ENCODE data around the gene LATS2.
"Not testable (repeated sequence)": the region's sequence is repeated elsewhere in the genome, so short reads cannot be mapped to it uniquely, and the experiment has no call there.

The LATS2 gene

DNA sequence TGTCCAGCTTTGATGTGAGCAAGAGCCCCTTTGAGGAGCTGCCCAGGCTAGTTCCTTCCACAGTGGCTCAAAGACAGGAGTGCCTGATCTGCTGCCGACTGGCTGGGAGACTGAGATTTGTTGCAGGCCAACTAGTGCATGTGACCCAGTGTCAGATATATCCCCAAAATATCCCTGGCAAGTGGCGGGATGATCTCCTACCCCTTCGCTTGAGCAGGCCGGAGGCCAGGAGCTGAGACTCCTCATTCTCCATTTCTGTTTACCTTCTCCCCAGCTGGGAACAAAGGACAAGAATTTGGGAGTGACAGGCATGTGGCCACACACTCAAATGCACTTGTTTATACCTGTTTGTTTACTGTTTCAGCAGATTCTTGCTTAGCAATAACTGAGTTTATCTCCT, 121.7 kb downstream of the LATS2 start:
- H3K4me1 ChIP-seq (ENCODE audit: insufficient read depth, insufficient read length), result no peaks in the 10 kb centered on the region
- no peak for TF ChIP-seq SUZ12 (IDR thresholded peaks at IDR 0.05; ENCODE audit: extremely low read depth, insufficient read depth, insufficient read length)
- TF ChIP-seq YY1 (IDR thresholded peaks at IDR 0.05; ENCODE audit: insufficient read depth, insufficient read length), result no peak
- TF ChIP-seq ZNF274 (IDR thresholded peaks at IDR 0.05; ENCODE audit: low read depth, low read length), result no peak
- no peaks in the 10 kb centered on the region for H3K36me3 ChIP-seq (ENCODE audit: insufficient read depth, insufficient read length, low read length)
- no peak for DNase-seq (ENCODE audit: low read depth, low spot score)
- no peak overlapping the region for H3K4me3 ChIP-seq (ENCODE audit: insufficient read length, low read depth)
- H3K27me3 ChIP-seq (ENCODE audit: insufficient read depth, insufficient read length), result no peaks in the 10 kb centered on the region
- no peaks in the 10 kb centered on the region for H3K9me3 ChIP-seq (ENCODE audit: insufficient read depth, low read length)
- no peak overlapping the region for H3K9ac ChIP-seq (ENCODE audit: insufficient read length, low read depth)

DNA sequence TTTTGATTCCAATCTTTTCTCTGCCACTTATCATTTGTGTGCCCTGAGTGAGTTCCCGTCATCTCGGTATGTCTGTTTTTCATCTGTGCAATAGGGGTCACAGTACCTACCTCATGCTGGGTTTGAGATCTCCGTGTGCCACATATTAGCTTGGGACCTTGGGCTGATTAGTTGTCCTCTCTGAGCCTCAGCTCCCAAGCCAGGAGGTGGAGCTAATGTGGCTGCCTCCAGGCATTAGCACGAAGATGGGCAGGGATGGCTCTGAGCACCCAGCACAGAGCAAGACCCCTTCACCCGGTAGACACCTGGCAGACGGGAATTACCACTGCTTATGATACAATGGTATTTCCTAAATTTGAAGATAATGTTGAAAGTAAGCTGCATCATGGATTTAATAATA, 123.1 kb downstream of the LATS2 start:
- Histone ChIP-seq H3K4me3 (ENCODE audit: insufficient read length, low read depth) (no peak overlapping the region), H3K9me3 (ENCODE audit: insufficient read depth, low read length) (no peaks in the 10 kb centered on the region), H3K27me3 (ENCODE audit: insufficient read depth, insufficient read length) (no peaks in the 10 kb centered on the region), H3K9ac (ENCODE audit: insufficient read length, low read depth) (no peak overlapping the region), H3K4me1 (ENCODE audit: insufficient read depth, insufficient read length) (no peaks in the 10 kb centered on the region), H3K36me3 (ENCODE audit: insufficient read depth, insufficient read length, low read length) (no peaks in the 10 kb centered on the region)
- no peak for TF ChIP-seq ZNF274 (IDR thresholded peaks at IDR 0.05; ENCODE audit: low read depth, low read length)
- no peak for TF ChIP-seq SUZ12 (IDR thresholded peaks at IDR 0.05; ENCODE audit: extremely low read depth, insufficient read depth, insufficient read length)
- no peak for TF ChIP-seq YY1 (IDR thresholded peaks at IDR 0.05; ENCODE audit: insufficient read depth, insufficient read length)
- DNase-seq (ENCODE audit: low read depth, low spot score), result no peak

- no peak for DNase-seq (ENCODE audit: low read depth, low spot score)
- Histone ChIP-seq H3K9ac (ENCODE audit: insufficient read length, low read depth) (no peak overlapping the region), H3K9me3 (ENCODE audit: insufficient read depth, low read length) (no peaks in the 10 kb centered on the region), H3K27me3 (ENCODE audit: insufficient read depth, insufficient read length) (no peaks in the 10 kb centered on the region), H3K36me3 (ENCODE audit: insufficient read depth, insufficient read length, low read length) (no peaks in the 10 kb centered on the region), H3K4me1 (ENCODE audit: insufficient read depth, insufficient read length) (no peaks in the 10 kb centered on the region), H3K4me3 (ENCODE audit: insufficient read length, low read depth) (no peak overlapping the region)
- no peak for TF ChIP-seq SUZ12 (IDR thresholded peaks at IDR 0.05; ENCODE audit: extremely low read depth, insufficient read depth, insufficient read length)
- TF ChIP-seq YY1 (IDR thresholded peaks at IDR 0.05; ENCODE audit: insufficient read depth, insufficient read length), result no peak
- no peak for TF ChIP-seq ZNF274 (IDR thresholded peaks at IDR 0.05; ENCODE audit: low read depth, low read length)
Observed at GRCh38 chr13:20927596-20928257, 133.7 kb downstream of the LATS2 start.

DNA sequence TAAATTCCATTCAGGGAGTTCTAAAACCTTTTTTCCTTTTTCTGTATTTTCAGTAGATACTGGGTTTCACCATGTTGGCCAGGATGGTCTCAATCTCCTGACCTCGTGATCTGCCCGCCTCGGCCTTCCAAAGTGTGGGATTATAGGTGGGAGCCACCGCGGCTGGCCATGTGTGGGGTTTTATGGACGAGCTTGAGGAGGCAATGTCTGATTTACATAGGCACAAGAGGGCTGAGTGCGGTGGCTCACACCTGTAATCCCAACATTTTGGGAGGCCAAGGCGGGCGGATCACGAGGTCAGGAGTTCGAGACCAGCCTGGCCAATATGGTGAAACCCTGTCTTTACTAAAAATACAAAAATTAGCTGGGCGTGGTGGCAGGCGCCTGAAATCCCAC, 136.0 kb downstream of the LATS2 start:
- H3K9ac ChIP-seq (ENCODE audit: insufficient read length, low read depth); DNase-seq (ENCODE audit: low read depth, low spot score); H3K36me3 ChIP-seq (ENCODE audit: insufficient read depth, insufficient read length, low read length); H3K4me1 ChIP-seq (ENCODE audit: insufficient read depth, insufficient read length); H3K9me3 ChIP-seq (ENCODE audit: insufficient read depth, low read length); H3K4me3 ChIP-seq (ENCODE audit: insufficient read length, low read depth); H3K27me3 ChIP-seq (ENCODE audit: insufficient read depth, insufficient read length): not testable (repeated sequence)

DNA sequence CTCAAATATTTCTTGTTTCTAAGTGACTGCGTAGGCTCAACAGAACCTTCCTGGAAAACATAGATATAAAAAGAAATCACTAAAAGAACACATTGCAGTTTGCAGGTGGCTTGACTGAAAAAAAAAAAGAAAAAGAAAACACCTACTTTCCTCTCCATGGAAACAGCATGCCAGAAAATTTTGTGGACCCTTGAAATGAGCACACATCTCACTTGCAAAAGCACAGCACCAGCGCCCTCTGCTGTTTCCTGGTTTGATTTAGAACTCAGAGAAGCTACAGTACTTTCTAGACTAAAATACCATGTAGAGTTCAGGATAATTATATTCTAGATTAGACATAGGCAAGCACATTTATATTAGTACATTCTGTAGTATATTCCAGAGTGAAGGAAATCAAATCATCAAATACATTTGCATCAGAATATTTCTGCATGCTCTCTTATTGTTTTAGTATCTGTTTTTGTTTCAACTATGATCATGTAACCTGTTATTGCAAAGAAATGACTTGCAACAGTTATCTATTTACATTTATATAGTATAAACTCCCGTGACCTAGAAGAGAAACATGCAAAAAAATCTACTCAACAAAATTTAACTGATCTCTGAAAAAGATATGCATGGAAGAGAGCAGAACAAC, 136.5 kb downstream of the LATS2 start:
- H3K27me3 ChIP-seq (ENCODE audit: insufficient read depth, insufficient read length), result no peaks in the 10 kb centered on the region
- H3K9me3 ChIP-seq (ENCODE audit: insufficient read depth, low read length), result no peaks in the 10 kb centered on the region
- no peak overlapping the region for H3K9ac ChIP-seq (ENCODE audit: insufficient read length, low read depth)
- no peaks in the 10 kb centered on the region for H3K4me1 ChIP-seq (ENCODE audit: insufficient read depth, insufficient read length)
- no peaks in the 10 kb centered on the region for H3K36me3 ChIP-seq (ENCODE audit: insufficient read depth, insufficient read length, low read length)
- TF ChIP-seq ZNF274 (IDR thresholded peaks at IDR 0.05; ENCODE audit: low read depth, low read length), result no peak
- TF ChIP-seq YY1 (IDR thresholded peaks at IDR 0.05; ENCODE audit: insufficient read depth, insufficient read length), result no peak
- no peak for TF ChIP-seq SUZ12 (IDR thresholded peaks at IDR 0.05; ENCODE audit: extremely low read depth, insufficient read depth, insufficient read length)
- DNase-seq (ENCODE audit: low read depth, low spot score), result peak; percentile 63
- no peak overlapping the region for H3K4me3 ChIP-seq (ENCODE audit: insufficient read length, low read depth)

GRCh38 chr13:20923272-20923671, 138.1 kb downstream of the LATS2 start:
- Histone ChIP-seq H3K4me3 (ENCODE audit: insufficient read length, low read depth) (no peak overlapping the region), H3K36me3 (ENCODE audit: insufficient read depth, insufficient read length, low read length) (no peaks in the 10 kb centered on the region), H3K9me3 (ENCODE audit: insufficient read depth, low read length) (no peaks in the 10 kb centered on the region), H3K27me3 (ENCODE audit: insufficient read depth, insufficient read length) (no peaks in the 10 kb centered on the region), H3K9ac (ENCODE audit: insufficient read length, low read depth) (no peak overlapping the region), H3K4me1 (ENCODE audit: insufficient read depth, insufficient read length) (no peaks in the 10 kb centered on the region)
- no peak for TF ChIP-seq ZNF274 (IDR thresholded peaks at IDR 0.05; ENCODE audit: low read depth, low read length)
- TF ChIP-seq YY1 (IDR thresholded peaks at IDR 0.05; ENCODE audit: insufficient read depth, insufficient read length), result no peak
- no peak for TF ChIP-seq SUZ12 (IDR thresholded peaks at IDR 0.05; ENCODE audit: extremely low read depth, insufficient read depth, insufficient read length)
- DNase-seq (ENCODE audit: low read depth, low spot score), result no peak
